ENCODE results near the gene MAP1B. TPM values are rescaled to one million over a fixed set of nuclear protein-coding genes. Genes with fewer than 3 reads are reported as not detected.

Gene MAP1B
- total RNA-seq, 1 experiment from 2014 or later: 43.8 TPM

DNA sequence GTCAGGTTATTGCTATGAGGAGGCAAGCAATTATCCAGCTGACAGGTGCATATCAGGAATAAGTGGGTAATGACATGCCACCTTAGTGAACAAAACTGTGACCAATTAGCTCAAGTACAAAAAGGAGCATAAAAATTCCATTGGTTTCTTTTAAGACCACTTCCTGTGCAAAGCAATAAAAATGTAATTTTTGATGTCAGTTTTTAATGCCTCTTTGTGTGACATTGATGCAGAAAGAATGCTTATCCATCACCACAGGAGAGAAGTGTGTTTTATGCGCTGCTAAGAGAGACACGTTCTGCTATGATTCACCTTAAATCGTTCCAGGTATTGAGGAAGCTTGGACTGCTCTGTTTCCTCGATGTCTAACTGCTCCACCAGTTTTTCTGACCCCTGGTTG lies 116.1 kb downstream of the MAP1B start:
- H3K27ac Mint-ChIP-seq (ENCODE audit: low read depth, unreplicated experiment): no peak overlapping the region
- no peaks in the 10 kb centered on the region for H3K4me1 Mint-ChIP-seq (ENCODE audit: insufficient read depth, unreplicated experiment)
- H3K27me3 Mint-ChIP-seq (ENCODE audit: insufficient read depth, unreplicated experiment): no peaks in the 10 kb centered on the region
- H3K36me3 Mint-ChIP-seq (ENCODE audit: insufficient read depth, unreplicated experiment): peaks cover 87% of the 10 kb centered on the region
- H3K9me3 Mint-ChIP-seq (ENCODE audit: unreplicated experiment): no peaks in the 10 kb centered on the region
- no TSS peak for BruUV-seq (replicated peaks)
- intact Hi-C loops (cut with micrococcal nuclease): no loop called here
- H3K4me3 Mint-ChIP-seq (ENCODE audit: unreplicated experiment): no peak overlapping the region
- ChIA-PET POLR2A (interaction anchor here (0.7 kb wide), 1 partner anchor 88 kb away, joined by 3 read pairs; no protein-coding TSS in a partner anchor), CTCF (interaction anchor here (1.1 to 1.7 kb wide), 2 partner anchors 9 to 19 kb away, joined by 3 read pairs; no protein-coding TSS in a partner anchor)
- DNase-seq (ENCODE audit: unreplicated experiment): no peak
- TF ChIP-seq, protein P1, sequence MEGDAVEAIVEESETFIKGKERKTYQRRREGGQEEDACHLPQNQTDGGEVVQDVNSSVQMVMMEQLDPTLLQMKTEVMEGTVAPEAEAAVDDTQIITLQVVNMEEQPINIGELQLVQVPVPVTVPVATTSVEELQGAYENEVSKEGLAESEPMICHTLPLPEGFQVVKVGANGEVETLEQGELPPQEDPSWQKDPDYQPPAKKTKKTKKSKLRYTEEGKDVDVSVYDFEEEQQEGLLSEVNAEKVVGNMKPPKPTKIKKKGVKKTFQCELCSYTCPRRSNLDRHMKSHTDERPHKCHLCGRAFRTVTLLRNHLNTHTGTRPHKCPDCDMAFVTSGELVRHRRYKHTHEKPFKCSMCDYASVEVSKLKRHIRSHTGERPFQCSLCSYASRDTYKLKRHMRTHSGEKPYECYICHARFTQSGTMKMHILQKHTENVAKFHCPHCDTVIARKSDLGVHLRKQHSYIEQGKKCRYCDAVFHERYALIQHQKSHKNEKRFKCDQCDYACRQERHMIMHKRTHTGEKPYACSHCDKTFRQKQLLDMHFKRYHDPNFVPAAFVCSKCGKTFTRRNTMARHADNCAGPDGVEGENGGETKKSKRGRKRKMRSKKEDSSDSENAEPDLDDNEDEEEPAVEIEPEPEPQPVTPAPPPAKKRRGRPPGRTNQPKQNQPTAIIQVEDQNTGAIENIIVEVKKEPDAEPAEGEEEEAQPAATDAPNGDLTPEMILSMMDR (IDR thresholded peaks at IDR 0.05; ENCODE audit: unreplicated experiment): no peak

DNA sequence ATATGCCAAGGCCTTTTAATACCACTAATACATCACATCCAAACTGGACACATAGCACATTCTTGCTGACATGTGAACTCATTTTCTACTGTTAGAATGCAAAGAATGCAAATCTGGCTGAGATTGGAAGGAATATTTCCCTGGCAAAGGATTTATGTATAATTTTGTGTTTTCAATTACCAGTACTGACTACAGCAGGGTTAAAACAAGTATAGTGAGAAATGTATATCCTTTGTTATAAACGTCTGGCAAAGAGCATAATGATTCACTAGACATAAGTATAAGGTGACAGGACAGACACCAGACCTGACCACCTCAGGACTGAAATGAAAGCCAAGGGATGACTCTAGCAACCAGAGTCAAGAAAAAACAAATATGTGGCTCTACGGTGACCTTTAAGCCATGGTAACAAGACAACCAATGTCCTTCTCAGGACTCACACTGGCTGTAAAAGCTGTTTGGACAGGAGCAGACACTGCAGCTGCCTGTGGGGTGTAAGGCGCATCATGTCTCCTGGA lies 117.7 kb downstream of the MAP1B start:
- Mint-ChIP-seq H3K36me3 (ENCODE audit: insufficient read depth, unreplicated experiment) (peaks cover 72% of the 10 kb centered on the region), H3K4me3 (ENCODE audit: unreplicated experiment) (no peak overlapping the region), H3K27me3 (ENCODE audit: insufficient read depth, unreplicated experiment) (no peaks in the 10 kb centered on the region), H3K27ac (ENCODE audit: low read depth, unreplicated experiment) (no peak overlapping the region), H3K9me3 (ENCODE audit: unreplicated experiment) (no peaks in the 10 kb centered on the region), H3K4me1 (ENCODE audit: insufficient read depth, unreplicated experiment) (no peaks in the 10 kb centered on the region)
- ChIA-PET CTCF (no interaction called here), POLR2A (interaction anchor here (0.8 kb wide), 1 partner anchor 9 kb away, joined by 4 read pairs; no protein-coding TSS in a partner anchor)
- no peak for DNase-seq (ENCODE audit: unreplicated experiment)
- intact Hi-C loops (cut with micrococcal nuclease): no loop called here
- TF ChIP-seq, protein P1 (IDR thresholded peaks at IDR 0.05; ENCODE audit: unreplicated experiment): no peak
- no TSS peak for BruUV-seq (replicated peaks)

DNA sequence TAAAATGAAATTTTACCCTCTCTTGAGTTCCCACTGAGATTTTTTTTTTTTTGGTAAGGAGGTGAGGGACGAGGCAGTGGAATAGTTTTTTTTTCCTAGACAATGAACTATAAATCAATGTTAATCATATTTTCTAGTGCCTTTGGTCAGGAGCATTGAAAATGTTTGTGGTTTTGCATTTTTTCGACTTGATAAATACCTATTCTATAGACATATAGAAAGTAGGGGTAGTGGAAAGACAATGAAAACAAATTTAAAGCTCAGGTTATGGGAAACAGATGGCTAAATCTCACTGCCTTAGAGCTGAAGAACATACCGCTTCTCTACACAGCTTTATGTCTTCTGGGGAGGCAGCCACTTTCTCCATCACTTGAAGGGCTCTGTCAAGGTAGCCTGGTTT lies 118.5 kb downstream of the MAP1B start:
- no peak for DNase-seq (ENCODE audit: unreplicated experiment)
- CTCF ChIA-PET: interaction anchor here (1.8 kb wide), 1 partner anchor 19 kb away, joined by 8 read pairs; no protein-coding TSS in a partner anchor
- H3K36me3 Mint-ChIP-seq (ENCODE audit: insufficient read depth, unreplicated experiment): peaks cover 71% of the 10 kb centered on the region
- POLR2A ChIA-PET: interaction anchor here (0.8 kb wide), 1 partner anchor 9 kb away, joined by 4 read pairs; no protein-coding TSS in a partner anchor
- H3K9me3 Mint-ChIP-seq (ENCODE audit: unreplicated experiment): no peaks in the 10 kb centered on the region
- H3K27ac Mint-ChIP-seq (ENCODE audit: low read depth, unreplicated experiment): no peak overlapping the region
- intact Hi-C loops (cut with micrococcal nuclease): no loop called here
- TF ChIP-seq, protein P1 (IDR thresholded peaks at IDR 0.05; ENCODE audit: unreplicated experiment): no peak
- H3K4me3 Mint-ChIP-seq (ENCODE audit: unreplicated experiment): no peak overlapping the region
- no TSS peak for BruUV-seq (replicated peaks)
- no peaks in the 10 kb centered on the region for H3K4me1 Mint-ChIP-seq (ENCODE audit: insufficient read depth, unreplicated experiment)
- no peaks in the 10 kb centered on the region for H3K27me3 Mint-ChIP-seq (ENCODE audit: insufficient read depth, unreplicated experiment)

DNA sequence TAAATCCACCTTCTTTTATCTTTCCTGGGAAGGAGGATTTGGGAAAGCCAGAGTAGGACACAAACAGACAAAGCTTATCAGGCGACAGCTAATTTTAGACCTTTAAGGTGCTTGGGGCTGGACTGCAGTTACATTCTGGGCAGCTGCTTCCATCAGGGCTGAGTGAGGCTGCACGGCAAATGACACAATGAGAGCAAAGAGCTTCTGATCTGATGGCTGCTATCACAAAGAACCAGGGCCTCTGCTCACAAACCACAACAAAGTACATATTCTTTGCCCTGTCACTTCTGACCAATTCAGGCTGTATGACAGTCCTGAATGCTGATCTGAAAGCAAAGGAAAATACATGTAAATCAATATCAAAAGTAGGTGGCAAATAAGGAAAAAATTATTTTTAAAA lies 119.7 kb downstream of the MAP1B start:
- Mint-ChIP-seq H3K4me3 (ENCODE audit: unreplicated experiment) (no peak overlapping the region), H3K36me3 (ENCODE audit: insufficient read depth, unreplicated experiment) (peaks cover 68% of the 10 kb centered on the region), H3K27ac (ENCODE audit: low read depth, unreplicated experiment) (no peak overlapping the region), H3K9me3 (ENCODE audit: unreplicated experiment) (no peaks in the 10 kb centered on the region), H3K27me3 (ENCODE audit: insufficient read depth, unreplicated experiment) (no peaks in the 10 kb centered on the region), H3K4me1 (ENCODE audit: insufficient read depth, unreplicated experiment) (peaks cover 5% of the 10 kb centered on the region)
- POLR2A ChIA-PET: no interaction called here
- no TSS peak for BruUV-seq (replicated peaks)
- TF ChIP-seq, protein P1 (IDR thresholded peaks at IDR 0.05; ENCODE audit: unreplicated experiment): no peak
- intact Hi-C loops (cut with micrococcal nuclease): no loop called here
- CTCF ChIA-PET: interaction anchor here (0.7 to 1.8 kb wide), 2 partner anchors 17 to 54 kb away, joined by 3 to 8 read pairs; no protein-coding TSS in a partner anchor
- DNase-seq (ENCODE audit: unreplicated experiment): no peak

All from MCF 10A (cell line).